Lower leg skin (tissue), 4 donors: Measurements from ENCODE around the gene MSL3B.

ENCODE experiments used
- DNase-seq, 2 donors: peaks; one replicate each; pipeline ENCODE4 v3.0.0-alpha.2; 2019; ENCODE audit warnings: low spot score in 2 of 2
- H3K4me3 ChIP-seq: fragments of 200-600 bp; sonication (generic); 2 replicates; pipeline ENCODE4 v1.5.1; 2017; ENCODE audit warnings: mild to moderate bottlenecking, low read depth; ENCODE audit not compliant: poor library complexity, severe bottlenecking
- CTCF ChIP-seq, 3 donors: fragments of 450-650 bp; IDR thresholded peaks; one replicate each; pipeline ENCODE4 v1.5.1; 2016; ENCODE audit warnings: antibody characterized with exemption in 3 of 3, mild to moderate bottlenecking in 3 of 3, moderate library complexity in 2 of 3
- POLR2A ChIP-seq, 2 donors: fragments of 450-650 bp; IDR thresholded peaks; one replicate each; pipeline ENCODE4 v1.6.1; 2016 to 2017; ENCODE audit warnings: antibody characterized with exemption in 2 of 2, mild to moderate bottlenecking in 1 of 2, moderate library complexity in 1 of 2
- WGBS, 2 donors: methylation state at CpG; one replicate each; pipeline ENCODE4 v1.1.5; 2018; 5-methylcytosine and 5-hydroxymethylcytosine counted together
- intact Hi-C: fragments of 100-400 bp; cut with DNase I; formaldehyde crosslinking; loops from one replicate; pipeline ENCODE4 v1.15.0; 2023; ENCODE audit warnings: low total_unique reads

The MSL3B gene

GRCh38 chr2:233840520-233840919 is 27.7 kb downstream of the MSL3B start:
- 94 to 97% methylated on average over 9 of the region's 9 CpGs for WGBS, 2 donors
- intact Hi-C loops: no loop called here
- no peak overlapping the region for H3K4me3 ChIP-seq
- peak in 1 of 2 donors; percentile 59 for DNase-seq
- TF ChIP-seq CTCF (IDR thresholded peaks at IDR 0.05) (no peak), POLR2A (IDR thresholded peaks at IDR 0.05) (no peak)

GRCh38 chr2:233839447-233839820 is 28.8 kb downstream of the MSL3B start:
- DNase-seq: peak in 1 of 2 donors; percentile 43
- TF ChIP-seq CTCF (IDR thresholded peaks at IDR 0.05) (no peak), POLR2A (IDR thresholded peaks at IDR 0.05) (no peak)

GRCh38 chr2:233838726-233839446 is 29.3 kb downstream of the MSL3B start:
- 87% methylated on average over 12 of the region's 12 CpGs for WGBS, 2 donors
- TF ChIP-seq CTCF (IDR thresholded peaks at IDR 0.05) (no peak), POLR2A (IDR thresholded peaks at IDR 0.05) (no peak)
- intact Hi-C loops: no loop called here
- H3K4me3 ChIP-seq: no peak overlapping the region
- DNase-seq: peak in 1 of 2 donors; percentile 69

More at GRCh38 chr2:233839447-233839820, 28.8 kb downstream of the MSL3B start:
- no peak overlapping the region for H3K4me3 ChIP-seq
- WGBS, 2 donors: 96 to 98% methylated on average over 10 of the region's 10 CpGs
- intact Hi-C loops: no loop called here

GRCh38 chr2:233838251-233838650 is 29.9 kb downstream of the MSL3B start:
- TF ChIP-seq CTCF (IDR thresholded peaks at IDR 0.05) (no peak), POLR2A (IDR thresholded peaks at IDR 0.05) (no peak)
- intact Hi-C loops: no loop called here

GRCh38 chr2:233837694-233838229 is 30.4 kb downstream of the MSL3B start:
- no peak for TF ChIP-seq POLR2A (IDR thresholded peaks at IDR 0.05)
- TF ChIP-seq CTCF (IDR thresholded peaks at IDR 0.05): no peak
- no peak overlapping the region for H3K4me3 ChIP-seq
- WGBS, 2 donors: 70 to 74% methylated on average over 9 of the region's 9 CpGs
- intact Hi-C loops: no loop called here
- no peak for DNase-seq

More at GRCh38 chr2:233838251-233838650, 29.9 kb downstream of the MSL3B start:
- no peak for DNase-seq
- 56 to 63% methylated on average over 7 of the region's 7 CpGs for WGBS, 2 donors
- H3K4me3 ChIP-seq: no peak overlapping the region
